MM.1S (cell line): ENCODE results near the gene CDH12.

Experiments
- CTCF ChIP-seq: fragments of 300-600 bp; sonication (generic); IDR thresholded peaks from 2 replicates; pipeline ENCODE4 v1.5.1; 2016; ENCODE audit warnings: antibody characterized with exemption, low read length, mixed read lengths
- EZH2 ChIP-seq: fragments of 300-600 bp; sonication (generic); optimal IDR thresholded peaks from 2 replicates; pipeline ENCODE3; 2017; ENCODE audit warnings: low read depth, mild to moderate bottlenecking, antibody characterized with exemption, low read length, mixed read lengths

DNA sequence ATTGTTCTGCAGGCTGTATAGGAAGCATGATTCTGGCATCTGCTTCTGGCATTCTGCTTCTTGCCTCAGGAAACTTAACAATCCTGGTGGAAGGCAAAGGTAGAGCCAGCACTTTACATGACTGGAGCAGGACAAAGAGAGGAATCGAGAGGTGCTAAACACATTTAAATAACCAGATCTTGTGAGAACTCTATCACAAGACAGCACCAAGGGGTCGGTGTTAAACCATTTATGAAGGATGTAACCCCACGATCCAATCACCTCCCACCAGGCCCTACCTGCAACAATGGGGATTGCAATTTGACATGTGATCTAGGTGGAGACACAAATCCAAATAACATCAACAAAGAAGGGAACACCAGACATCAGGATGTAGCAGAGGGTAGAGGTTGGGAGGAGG, 221.5 kb downstream of the CDH12 start:
- no peak for TF ChIP-seq CTCF
- TF ChIP-seq EZH2 = no peak
